Measurements from ENCODE around the gene PCDHGB2. TPM values are rescaled to one million over a fixed set of nuclear protein-coding genes. Genes with fewer than 3 reads are reported as not detected.

The PCDHGB2 gene
- total and polyA plus RNA-seq, 4 donors: 0.38 to 11.7 (median 3.8) TPM

Other genes with a start within 250 kb of the PCDHGB2 start
Only the 30 nearest of the 36 such genes appear.
- 1 to 10 TPM; 3.0 to 3.8 TPM for gene PCDHB9, start 172.8 kb upstream of the PCDHGB2 start, total RNA-seq
- 1 to 10 TPM in 1 of 2 donors, under 1 TPM in 1; 0.25 to 2.1 TPM for gene PCDHB9, start 172.8 kb upstream of the PCDHGB2 start, polyA plus RNA-seq
- 1 to 10 TPM; 3.6 to 7.7 TPM for gene PCDHB10, start 167.6 kb upstream of the PCDHGB2 start, total RNA-seq
- 1 to 10 TPM in 1 of 2 donors, under 1 TPM in 1; 0.25 to 4.5 TPM for gene PCDHB10, start 167.6 kb upstream of the PCDHGB2 start, polyA plus RNA-seq
- gene PCDHB11, start 160.4 kb upstream of the PCDHGB2 start, total RNA-seq: 10 to 100 TPM in 1 of 2 donors, 1 to 10 TPM in 1; 8.1 to 15.3 TPM
- gene PCDHB11, start 160.4 kb upstream of the PCDHGB2 start, polyA plus RNA-seq: 1 to 10 TPM; 2.9 to 4.7 TPM
- 1 to 10 TPM; 5.7 to 6.7 TPM for gene PCDHB12, start 151.3 kb upstream of the PCDHGB2 start, total RNA-seq
- gene PCDHB12, start 151.3 kb upstream of the PCDHGB2 start, polyA plus RNA-seq: 1 to 10 TPM in 1 of 2 donors, under 1 TPM in 1; 0.75 to 2.9 TPM
- 1 to 10 TPM; 4.2 to 6.7 TPM for gene PCDHB13, start 146.1 kb upstream of the PCDHGB2 start, total RNA-seq
- 1 to 10 TPM in 1 of 2 donors, under 1 TPM in 1; 0.75 to 1.3 TPM for gene PCDHB13, start 146.1 kb upstream of the PCDHGB2 start, polyA plus RNA-seq
- 10 to 100 TPM in 1 of 2 donors, 1 to 10 TPM in 1; 7.5 to 10.1 TPM for gene PCDHB14, start 136.7 kb upstream of the PCDHGB2 start, total RNA-seq
- 1 to 10 TPM; 1.0 to 5.0 TPM for gene PCDHB14, start 136.7 kb upstream of the PCDHGB2 start, polyA plus RNA-seq
- 10 to 100 TPM in 1 of 2 donors, 1 to 10 TPM in 1; 8.7 to 10.9 TPM for gene PCDHB15, start 114.6 kb upstream of the PCDHGB2 start, total RNA-seq
- gene PCDHB15, start 114.6 kb upstream of the PCDHGB2 start, polyA plus RNA-seq: 10 to 100 TPM in 1 of 2 donors, 1 to 10 TPM in 1; 4.4 to 12.1 TPM
- 1 to 10 TPM in 1 of 2 donors, under 1 TPM in 1; 0.69 to 1.1 TPM for gene SLC25A2, start 55.9 kb upstream of the PCDHGB2 start, total RNA-seq
- gene SLC25A2, start 55.9 kb upstream of the PCDHGB2 start, polyA plus RNA-seq: not detected
- 10 to 100 TPM; 59.8 to 79.1 TPM for gene TAF7, start 39.2 kb upstream of the PCDHGB2 start, total RNA-seq
- gene TAF7, start 39.2 kb upstream of the PCDHGB2 start, polyA plus RNA-seq: 10 to 100 TPM; 53.5 to 65.3 TPM
- 1 to 10 TPM in 1 of 2 donors, under 1 TPM in 1; 0.91 to 1.6 TPM for gene PCDHGA1, start 29.5 kb upstream of the PCDHGB2 start, total RNA-seq
- gene PCDHGA1, start 29.5 kb upstream of the PCDHGB2 start, polyA plus RNA-seq: 1 to 10 TPM in 1 of 2 donors, not detected in 1; 1.0 TPM
- 10 to 100 TPM in 1 of 2 donors, 1 to 10 TPM in 1; 6.2 to 10.6 TPM for gene PCDHGA2, start 21.2 kb upstream of the PCDHGB2 start, total RNA-seq
- gene PCDHGA2, start 21.2 kb upstream of the PCDHGB2 start, polyA plus RNA-seq: 1 to 10 TPM in 1 of 2 donors, under 1 TPM in 1; 0.75 to 4.2 TPM
- gene PCDHGA3, start 16.2 kb upstream of the PCDHGB2 start, total RNA-seq: 1 to 10 TPM; 4.1 to 7.4 TPM
- gene PCDHGA3, start 16.2 kb upstream of the PCDHGB2 start, polyA plus RNA-seq: 1 to 10 TPM in 1 of 2 donors, under 1 TPM in 1; 0.50 to 2.4 TPM
- gene PCDHGB1, start 9.9 kb upstream of the PCDHGB2 start, total RNA-seq: 1 to 10 TPM; 3.5 to 6.5 TPM
- gene PCDHGB1, start 9.9 kb upstream of the PCDHGB2 start, polyA plus RNA-seq: under 1 TPM; 0.75 to 0.92 TPM
- 10 to 100 TPM in 1 of 2 donors, 1 to 10 TPM in 1; 7.1 to 10.2 TPM for gene PCDHGA4, start 5.0 kb upstream of the PCDHGB2 start, total RNA-seq
- gene PCDHGA4, start 5.0 kb upstream of the PCDHGB2 start, polyA plus RNA-seq: 1 to 10 TPM; 1.3 to 2.0 TPM
- gene PCDHGA5, start 4.2 kb downstream of the PCDHGB2 start, total RNA-seq: 10 to 100 TPM in 1 of 2 donors, 1 to 10 TPM in 1; 7.5 to 11.5 TPM
- gene PCDHGA5, start 4.2 kb downstream of the PCDHGB2 start, polyA plus RNA-seq: 1 to 10 TPM in 1 of 2 donors, under 1 TPM in 1; 0.25 to 1.4 TPM
- gene PCDHGB3, start 10.2 kb downstream of the PCDHGB2 start, total RNA-seq: 1 to 10 TPM; 7.4 to 9.7 TPM
- gene PCDHGB3, start 10.2 kb downstream of the PCDHGB2 start, polyA plus RNA-seq: under 1 TPM in 1 of 2 donors, not detected in 1; 0.82 TPM
- 10 to 100 TPM in 1 of 2 donors, 1 to 10 TPM in 1; 8.8 to 12.0 TPM for gene PCDHGA6, start 13.9 kb downstream of the PCDHGB2 start, total RNA-seq
- 1 to 10 TPM in 1 of 2 donors, under 1 TPM in 1; 0.38 to 4.0 TPM for gene PCDHGA6, start 13.9 kb downstream of the PCDHGB2 start, polyA plus RNA-seq
- 1 to 10 TPM; 6.4 to 8.0 TPM for gene PCDHGA7, start 22.7 kb downstream of the PCDHGB2 start, total RNA-seq
- 1 to 10 TPM in 1 of 2 donors, not detected in 1; 2.1 TPM for gene PCDHGA7, start 22.7 kb downstream of the PCDHGB2 start, polyA plus RNA-seq
- 10 to 100 TPM in 1 of 2 donors, 1 to 10 TPM in 1; 7.3 to 10.1 TPM for gene PCDHGB4, start 27.7 kb downstream of the PCDHGB2 start, total RNA-seq
- gene PCDHGB4, start 27.7 kb downstream of the PCDHGB2 start, polyA plus RNA-seq: 1 to 10 TPM in 1 of 2 donors, under 1 TPM in 1; 0.50 to 2.7 TPM
- gene PCDHGA8, start 32.6 kb downstream of the PCDHGB2 start, total RNA-seq: 1 to 10 TPM; 3.0 to 6.8 TPM
- under 1 TPM; 0.13 to 0.54 TPM for gene PCDHGA8, start 32.6 kb downstream of the PCDHGB2 start, polyA plus RNA-seq
- gene PCDHGB5, start 38.0 kb downstream of the PCDHGB2 start, total RNA-seq: 10 to 100 TPM; 11.7 to 18.2 TPM
- 1 to 10 TPM; 2.0 to 5.0 TPM for gene PCDHGB5, start 38.0 kb downstream of the PCDHGB2 start, polyA plus RNA-seq
- gene PCDHGA9, start 42.8 kb downstream of the PCDHGB2 start, total RNA-seq: 10 to 100 TPM in 1 of 2 donors, 1 to 10 TPM in 1; 8.2 to 13.2 TPM
- gene PCDHGA9, start 42.8 kb downstream of the PCDHGB2 start, polyA plus RNA-seq: 1 to 10 TPM in 1 of 2 donors, under 1 TPM in 1; 0.75 to 1.4 TPM
- gene PCDHGB6, start 48.0 kb downstream of the PCDHGB2 start, total RNA-seq: 10 to 100 TPM in 1 of 2 donors, 1 to 10 TPM in 1; 9.5 to 14.6 TPM
- gene PCDHGB6, start 48.0 kb downstream of the PCDHGB2 start, polyA plus RNA-seq: 1 to 10 TPM in 1 of 2 donors, under 1 TPM in 1; 0.38 to 2.4 TPM
- 10 to 100 TPM in 1 of 2 donors, 1 to 10 TPM in 1; 6.1 to 11.4 TPM for gene PCDHGA10, start 53.0 kb downstream of the PCDHGB2 start, total RNA-seq
- gene PCDHGA10, start 53.0 kb downstream of the PCDHGB2 start, polyA plus RNA-seq: 1 to 10 TPM in 1 of 2 donors, under 1 TPM in 1; 0.61 to 1.1 TPM
- 10 to 100 TPM; 12.7 to 24.7 TPM for gene PCDHGB7, start 57.7 kb downstream of the PCDHGB2 start, total RNA-seq
- gene PCDHGB7, start 57.7 kb downstream of the PCDHGB2 start, polyA plus RNA-seq: 1 to 10 TPM; 2.1 to 3.8 TPM
- 1 to 10 TPM; 7.1 to 9.2 TPM for gene PCDHGA11, start 61.1 kb downstream of the PCDHGB2 start, total RNA-seq
- under 1 TPM; 0.50 to 0.72 TPM for gene PCDHGA11, start 61.1 kb downstream of the PCDHGB2 start, polyA plus RNA-seq
- 10 to 100 TPM in 1 of 2 donors, 1 to 10 TPM in 1; 7.9 to 18.8 TPM for gene PCDHGA12, start 70.5 kb downstream of the PCDHGB2 start, total RNA-seq
- 1 to 10 TPM in 1 of 2 donors, under 1 TPM in 1; 0.75 to 2.5 TPM for gene PCDHGA12, start 70.5 kb downstream of the PCDHGB2 start, polyA plus RNA-seq
- gene PCDHGC3, start 116.0 kb downstream of the PCDHGB2 start, total RNA-seq: 100 to 1,000 TPM in 1 of 2 donors, 10 to 100 TPM in 1; 67.3 to 116 TPM
- gene PCDHGC3, start 116.0 kb downstream of the PCDHGB2 start, polyA plus RNA-seq: 10 to 100 TPM; 23.9 to 99.0 TPM
- gene PCDHGC4, start 125.0 kb downstream of the PCDHGB2 start, total RNA-seq: 1 to 10 TPM; 2.8 to 6.1 TPM
- under 1 TPM; 0.05 to 0.38 TPM for gene PCDHGC4, start 125.0 kb downstream of the PCDHGB2 start, polyA plus RNA-seq
- gene PCDHGC5, start 129.1 kb downstream of the PCDHGB2 start, total RNA-seq: 1 to 10 TPM; 2.8 to 6.3 TPM
- under 1 TPM; 0.25 to 0.84 TPM for gene PCDHGC5, start 129.1 kb downstream of the PCDHGB2 start, polyA plus RNA-seq

Measured in aorta (tissue), 4 donors.